ENCODE results near the gene DAB2IP.

The DAB2IP gene

DNA sequence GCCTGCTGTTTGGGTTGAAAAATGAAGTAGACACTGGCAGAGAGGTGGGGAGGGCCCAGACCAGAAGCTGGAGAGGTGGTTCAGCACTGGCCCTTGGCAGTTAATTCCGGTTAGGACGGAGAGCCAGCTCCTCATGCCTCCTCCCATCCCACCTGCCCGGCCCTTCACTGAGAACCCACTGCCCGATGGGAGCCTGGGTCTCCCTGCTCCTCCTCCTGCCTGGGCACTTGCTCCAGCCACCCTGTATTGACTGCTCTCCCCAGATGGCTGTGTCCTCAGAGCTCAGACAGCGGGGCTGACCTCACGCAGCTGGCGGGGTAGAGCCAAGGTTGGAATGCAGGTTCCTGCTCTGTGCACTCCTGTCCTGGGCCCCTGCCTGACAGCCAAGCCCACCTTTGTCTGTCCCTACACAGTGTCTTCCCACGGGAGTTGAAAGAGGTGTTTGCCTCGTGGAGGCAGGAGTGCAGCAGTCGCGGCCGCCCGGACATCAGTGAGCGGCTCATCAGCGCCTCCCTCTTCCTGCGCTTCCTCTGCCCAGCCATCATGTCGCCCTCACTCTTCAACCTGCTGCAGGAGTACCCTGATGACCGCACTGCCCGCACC, 114.7 kb downstream of the DAB2IP start:
- no peak for FAIRE-seq

DNA sequence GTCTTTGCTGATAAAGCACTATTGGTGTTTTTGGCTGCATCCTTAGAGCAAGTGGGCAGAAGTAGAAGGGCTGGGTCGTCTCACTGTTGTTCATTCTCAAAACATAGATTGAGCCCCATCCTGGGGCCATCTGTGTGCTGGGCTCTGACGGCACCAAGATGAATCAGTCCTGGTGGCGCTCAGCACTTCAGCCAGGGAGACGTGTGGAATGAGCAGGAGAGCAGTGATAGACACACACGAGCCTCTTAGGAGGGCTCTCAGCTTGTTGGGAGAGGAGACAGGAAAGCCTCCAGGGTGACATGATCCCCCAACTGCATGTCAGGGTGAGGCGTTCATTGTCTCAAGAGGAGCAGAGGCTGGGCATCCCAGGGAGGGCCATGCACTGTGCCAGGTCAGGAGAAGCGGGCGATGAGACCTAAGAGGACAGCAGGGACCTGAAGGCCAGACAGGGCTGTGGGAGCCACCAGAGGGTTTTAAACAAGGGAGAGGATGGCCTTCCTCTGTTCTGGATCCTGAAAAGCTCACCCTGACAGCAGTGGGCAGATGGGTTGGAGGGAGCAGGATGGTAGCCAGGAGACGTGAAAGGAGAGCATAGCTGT, 115.8 kb downstream of the DAB2IP start:
- FAIRE-seq = no peak

DNA sequence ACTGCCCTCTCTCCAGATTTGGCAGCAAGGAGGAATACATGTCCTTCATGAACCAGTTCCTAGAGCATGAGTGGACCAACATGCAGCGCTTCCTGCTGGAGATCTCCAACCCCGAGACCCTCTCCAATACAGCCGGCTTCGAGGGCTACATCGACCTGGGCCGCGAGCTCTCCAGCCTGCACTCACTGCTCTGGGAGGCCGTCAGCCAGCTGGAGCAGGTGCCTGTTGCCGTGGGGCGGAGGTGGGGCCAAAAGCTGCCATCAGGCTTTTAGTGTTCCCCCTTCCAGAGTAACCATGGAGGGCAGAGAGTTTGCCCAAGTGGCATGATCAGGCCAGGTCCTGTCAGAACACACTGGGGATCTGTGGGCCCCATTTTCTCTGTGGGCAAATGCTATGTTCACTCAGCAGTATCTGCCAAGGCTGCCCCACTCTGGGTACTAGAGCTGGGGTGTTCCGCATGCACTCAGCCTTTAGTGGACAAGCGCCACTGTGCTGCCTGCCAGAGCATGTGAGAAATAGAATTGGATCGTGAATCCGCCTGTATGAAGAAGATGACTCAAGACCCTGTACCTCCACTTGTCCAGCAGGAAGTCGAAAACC, 117.1 kb downstream of the DAB2IP start:
- FAIRE-seq = no peak

DNA sequence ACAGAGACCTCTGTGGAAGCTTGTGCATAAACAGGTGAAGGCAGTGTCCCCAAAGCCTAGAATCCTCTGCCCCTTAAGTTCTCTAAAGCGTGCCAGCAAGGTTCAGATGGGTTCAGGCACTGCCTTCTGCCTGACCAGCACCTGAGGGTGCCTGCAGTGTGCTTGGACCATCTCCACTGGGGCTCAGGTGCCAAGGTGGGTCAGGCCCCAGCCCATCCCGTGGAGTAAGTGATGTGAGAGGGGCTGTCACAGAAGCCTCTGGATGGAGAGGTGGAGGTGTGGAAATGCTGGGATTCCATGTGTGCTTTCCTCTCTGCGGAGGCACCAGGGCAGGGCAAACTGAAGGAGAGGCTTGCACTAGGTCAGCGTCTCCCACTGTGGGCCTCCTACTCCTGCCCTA, 118.5 kb downstream of the DAB2IP start:
- no peak for FAIRE-seq

DNA sequence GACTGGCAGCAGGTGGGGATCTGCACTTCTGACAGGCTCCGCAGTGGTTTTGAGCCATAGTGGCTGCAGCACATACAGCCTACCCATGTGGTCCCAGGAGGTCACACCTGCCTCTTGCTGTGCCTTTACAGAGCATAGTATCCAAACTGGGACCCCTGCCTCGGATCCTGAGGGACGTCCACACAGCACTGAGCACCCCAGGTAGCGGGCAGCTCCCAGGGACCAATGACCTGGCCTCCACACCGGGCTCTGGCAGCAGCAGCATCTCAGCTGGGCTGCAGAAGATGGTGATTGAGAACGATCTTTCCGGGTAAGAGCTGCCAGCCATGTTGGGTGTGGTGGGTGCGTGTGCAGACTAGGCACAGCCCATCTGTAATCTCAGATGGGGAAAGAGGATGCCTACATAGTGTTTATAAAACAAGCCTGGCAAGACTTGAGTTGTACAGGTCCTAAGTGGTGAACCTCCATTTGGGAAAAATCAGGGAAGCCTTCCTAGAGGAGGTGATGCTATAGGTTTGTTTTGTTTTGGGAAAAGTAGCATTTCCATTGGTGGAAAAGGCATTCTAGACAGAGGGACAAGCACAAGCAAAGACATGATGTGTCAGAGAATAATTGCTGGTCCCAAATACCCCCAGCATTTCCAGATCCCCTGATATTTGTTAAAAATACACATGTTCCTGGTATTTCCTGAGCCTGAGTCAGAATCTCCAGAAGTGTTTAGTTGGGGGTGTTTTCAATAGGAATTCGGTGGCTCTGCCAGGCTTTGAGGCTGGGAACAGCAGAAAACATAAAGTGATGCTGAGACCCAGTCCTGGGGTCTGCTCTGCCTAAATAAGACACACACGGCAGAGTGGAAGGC, 119.2 kb downstream of the DAB2IP start:
- no peak for FAIRE-seq

DNA sequence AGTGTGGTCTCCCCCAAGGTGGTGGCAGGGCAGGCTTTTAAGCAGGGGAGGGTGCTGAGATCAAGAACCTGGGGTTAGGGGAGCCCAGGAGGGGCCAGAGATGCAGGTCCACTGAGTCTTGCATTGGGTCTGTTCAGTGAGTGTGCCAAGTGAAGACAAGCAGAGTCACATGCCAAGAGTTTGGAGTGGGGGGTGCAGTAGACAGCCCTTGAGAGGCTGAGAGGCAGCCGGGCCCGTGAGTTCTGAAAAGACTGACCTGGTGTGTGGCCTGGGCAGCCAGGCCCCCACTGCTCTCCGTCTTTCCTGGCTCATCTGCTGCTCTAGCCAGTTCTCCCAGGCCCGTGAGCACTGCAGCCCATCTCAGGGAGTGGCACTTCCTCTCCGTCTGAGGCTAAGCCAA, 120.0 kb downstream of the DAB2IP start:
- FAIRE-seq = no peak

DNA sequence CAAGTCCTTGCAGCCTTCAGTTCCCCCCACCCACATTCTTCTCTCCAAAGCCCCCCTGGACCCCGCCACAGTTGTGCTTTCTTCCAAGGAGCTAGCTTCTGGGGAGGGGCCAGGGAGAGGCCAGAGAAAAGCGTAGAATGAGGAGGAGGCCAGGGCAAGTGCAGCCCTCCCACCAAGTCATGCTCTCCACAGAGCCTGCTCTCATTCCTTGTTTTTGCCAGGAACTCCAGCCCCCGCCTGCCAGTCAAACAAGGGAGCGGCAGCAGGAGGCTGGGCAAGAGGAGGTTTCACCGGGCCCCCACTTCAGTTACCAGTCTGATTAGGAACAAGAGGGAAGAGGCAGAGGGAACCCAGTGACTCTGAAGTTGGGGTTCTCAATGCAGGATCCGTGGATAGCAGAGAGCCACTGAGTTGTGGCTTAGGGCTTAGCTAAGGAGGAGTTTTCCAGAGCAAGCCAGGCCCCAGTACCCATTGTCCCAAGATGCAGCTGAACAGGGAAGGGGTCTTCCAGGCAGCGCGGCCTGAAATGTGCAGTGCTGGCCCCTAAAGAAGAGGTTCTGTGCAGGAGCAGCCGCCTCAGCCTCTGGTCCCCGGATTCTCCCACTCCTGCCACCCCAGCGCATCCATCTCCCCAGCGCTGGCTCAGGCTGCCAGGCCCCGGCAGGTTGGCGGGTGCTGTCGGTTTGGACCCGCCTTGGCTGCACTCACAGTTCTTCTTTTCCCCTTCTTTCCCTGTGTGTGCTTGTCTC, 120.6 kb downstream of the DAB2IP start:
- no peak for FAIRE-seq

DNA sequence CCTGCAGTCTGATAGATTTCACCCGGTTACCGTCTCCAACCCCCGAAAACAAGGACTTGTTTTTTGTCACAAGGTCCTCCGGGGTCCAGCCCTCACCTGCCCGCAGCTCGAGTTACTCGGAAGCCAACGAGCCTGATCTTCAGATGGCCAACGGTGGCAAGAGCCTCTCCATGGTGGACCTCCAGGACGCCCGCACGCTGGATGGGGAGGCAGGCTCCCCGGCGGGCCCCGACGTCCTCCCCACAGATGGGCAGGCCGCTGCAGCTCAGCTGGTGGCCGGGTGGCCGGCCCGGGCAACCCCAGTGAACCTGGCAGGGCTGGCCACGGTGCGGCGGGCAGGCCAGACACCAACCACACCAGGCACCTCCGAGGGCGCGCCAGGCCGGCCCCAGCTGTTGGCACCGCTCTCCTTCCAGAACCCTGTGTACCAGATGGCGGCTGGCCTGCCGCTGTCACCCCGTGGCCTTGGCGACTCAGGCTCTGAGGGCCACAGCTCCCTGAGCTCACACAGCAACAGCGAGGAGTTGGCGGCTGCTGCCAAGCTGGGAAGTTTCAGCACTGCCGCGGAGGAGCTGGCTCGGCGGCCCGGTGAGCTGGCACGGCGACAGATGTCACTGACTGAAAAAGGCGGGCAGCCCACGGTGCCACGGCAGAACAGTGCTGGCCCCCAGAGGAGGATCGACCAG, 121.3 kb downstream of the DAB2IP start:
- no peak for FAIRE-seq

DNA sequence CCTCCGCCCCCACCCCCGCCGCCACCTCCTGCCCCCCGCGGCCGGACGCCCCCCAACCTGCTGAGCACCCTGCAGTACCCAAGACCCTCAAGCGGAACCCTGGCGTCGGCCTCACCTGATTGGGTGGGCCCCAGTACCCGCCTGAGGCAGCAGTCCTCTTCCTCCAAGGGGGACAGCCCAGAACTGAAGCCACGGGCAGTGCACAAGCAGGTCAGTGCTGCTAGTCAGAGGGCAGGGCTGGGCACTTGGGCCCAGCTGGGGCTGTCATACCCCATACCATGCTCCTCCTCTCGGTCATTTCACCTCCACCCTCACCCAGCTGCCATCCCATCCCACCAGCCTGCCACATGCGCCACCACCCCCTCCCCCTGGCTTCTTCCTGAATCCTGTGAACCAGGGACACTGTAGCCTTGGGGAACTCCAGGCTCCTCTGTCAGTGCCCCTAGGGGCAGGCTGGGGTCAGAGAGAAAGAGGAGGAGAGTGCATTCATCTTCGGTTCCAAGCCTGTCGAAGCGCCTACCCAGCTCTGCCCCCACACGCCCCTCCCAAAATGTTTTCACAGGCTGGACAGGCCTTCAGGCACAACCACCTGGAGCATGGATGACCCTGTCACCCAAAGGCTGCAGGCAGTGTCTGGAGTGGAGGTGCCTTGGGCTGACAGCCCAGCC, 122.0 kb downstream of the DAB2IP start:
- FAIRE-seq = no peak

DNA sequence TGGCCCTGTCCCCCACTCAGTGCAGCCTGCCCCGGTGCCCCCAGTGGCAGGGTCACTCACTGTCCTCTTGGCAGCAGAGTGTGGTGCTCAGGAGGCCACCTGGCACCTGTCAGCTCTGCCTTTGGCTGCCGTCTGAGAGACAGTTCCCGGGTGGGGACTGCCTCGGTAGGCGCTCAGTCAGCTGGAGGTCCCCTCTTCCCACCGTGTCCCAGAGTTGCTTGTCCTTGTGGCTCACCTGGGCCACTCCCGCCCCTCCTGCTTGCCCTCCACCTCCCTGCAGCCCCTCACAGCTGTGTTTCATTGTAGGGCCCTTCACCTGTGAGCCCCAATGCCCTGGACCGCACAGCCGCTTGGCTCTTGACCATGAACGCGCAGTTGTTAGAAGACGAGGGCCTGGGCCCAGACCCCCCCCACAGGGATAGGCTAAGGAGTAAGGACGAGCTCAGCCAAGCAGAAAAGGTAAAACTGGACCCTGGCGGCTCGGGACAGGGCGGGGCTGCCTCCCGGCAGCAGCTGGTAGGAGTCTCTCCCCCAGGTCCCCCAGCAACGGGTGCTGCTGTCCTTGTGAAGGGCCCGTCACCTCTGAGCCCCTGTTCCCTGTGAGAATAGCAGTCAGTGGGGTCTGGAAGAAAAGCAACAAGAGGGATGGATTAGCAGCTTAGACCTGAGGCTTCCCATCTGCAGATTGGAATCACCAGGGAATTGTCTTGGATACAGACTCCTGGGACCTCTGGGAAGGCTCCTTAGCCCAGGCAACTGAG, 122.7 kb downstream of the DAB2IP start:
- FAIRE-seq = no peak

DNA sequence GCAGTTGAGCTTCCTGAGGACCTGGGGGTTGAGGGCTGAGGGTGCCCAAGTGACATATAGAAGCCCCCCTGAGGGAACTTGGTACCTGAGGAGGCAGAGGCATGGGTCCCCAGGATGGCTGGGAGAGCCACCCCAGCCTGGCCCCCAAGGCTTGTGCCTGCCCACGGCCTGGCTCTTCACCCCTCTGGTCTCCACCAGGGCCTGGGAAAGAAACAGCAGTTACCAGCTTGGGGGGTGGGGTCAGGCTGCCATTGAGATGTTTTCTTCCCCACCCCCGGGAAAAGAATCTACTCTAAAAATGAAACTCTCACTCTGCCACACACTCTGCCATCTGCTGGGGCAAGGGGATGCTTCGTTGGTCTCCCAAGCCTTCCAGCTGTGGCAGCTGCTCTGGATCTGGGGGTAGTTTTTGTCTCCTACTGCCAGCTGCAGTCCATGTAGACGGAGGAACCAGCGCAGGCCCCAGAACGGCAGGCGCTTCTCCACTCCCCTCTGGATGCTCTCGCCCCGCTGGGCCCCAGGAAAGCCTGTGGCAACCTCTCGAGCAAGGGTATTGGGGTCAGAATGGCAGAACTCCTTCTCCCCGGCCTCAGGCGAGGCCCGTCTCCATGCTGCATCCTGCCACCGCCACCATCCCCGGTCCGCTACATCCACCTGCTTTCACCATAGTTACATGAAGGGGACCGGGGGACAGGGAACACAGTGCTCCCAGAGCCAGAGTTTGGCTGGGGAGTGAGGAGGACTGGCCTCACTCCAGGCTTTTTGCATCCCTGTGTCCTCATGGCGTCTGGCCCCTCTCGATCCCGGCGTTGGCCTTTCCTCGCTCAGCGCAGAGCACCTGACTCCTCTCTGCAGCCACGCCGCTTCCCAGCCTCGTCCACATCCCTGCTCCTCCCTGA, 123.5 kb downstream of the DAB2IP start:
- no peak for FAIRE-seq

DNA sequence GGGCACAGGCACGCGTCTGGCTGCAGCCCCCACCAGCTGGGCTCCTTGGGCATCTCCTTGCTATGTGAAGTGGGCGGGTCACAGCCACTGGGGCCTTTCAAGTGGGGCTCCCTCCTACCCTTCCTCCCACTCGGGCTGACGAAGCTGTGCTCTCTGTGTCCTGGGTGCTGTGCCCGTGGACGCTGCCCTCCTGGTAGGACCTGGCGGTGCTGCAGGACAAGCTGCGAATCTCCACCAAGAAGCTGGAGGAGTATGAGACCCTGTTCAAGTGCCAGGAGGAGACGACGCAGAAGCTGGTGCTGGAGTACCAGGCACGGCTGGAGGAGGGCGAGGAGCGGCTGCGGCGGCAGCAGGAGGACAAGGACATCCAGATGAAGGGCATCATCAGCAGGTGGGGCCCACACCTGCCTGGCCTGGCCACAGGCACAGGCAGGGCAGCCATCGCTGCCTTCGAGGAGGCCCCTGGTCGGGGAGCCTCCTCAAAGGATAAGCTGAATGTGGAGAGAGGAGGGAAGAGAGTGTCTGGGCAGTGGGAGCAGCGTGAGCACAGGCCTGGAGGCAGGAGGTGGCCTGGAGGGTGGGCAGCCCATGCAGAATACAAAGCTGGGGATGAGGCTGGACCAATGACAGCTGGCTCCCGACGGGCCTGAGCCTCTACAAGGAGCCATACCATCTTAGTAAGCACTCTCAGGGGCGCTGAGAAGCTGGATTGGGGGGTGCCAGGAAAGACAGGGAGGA, 124.7 kb downstream of the DAB2IP start:
- no peak for FAIRE-seq

DNA sequence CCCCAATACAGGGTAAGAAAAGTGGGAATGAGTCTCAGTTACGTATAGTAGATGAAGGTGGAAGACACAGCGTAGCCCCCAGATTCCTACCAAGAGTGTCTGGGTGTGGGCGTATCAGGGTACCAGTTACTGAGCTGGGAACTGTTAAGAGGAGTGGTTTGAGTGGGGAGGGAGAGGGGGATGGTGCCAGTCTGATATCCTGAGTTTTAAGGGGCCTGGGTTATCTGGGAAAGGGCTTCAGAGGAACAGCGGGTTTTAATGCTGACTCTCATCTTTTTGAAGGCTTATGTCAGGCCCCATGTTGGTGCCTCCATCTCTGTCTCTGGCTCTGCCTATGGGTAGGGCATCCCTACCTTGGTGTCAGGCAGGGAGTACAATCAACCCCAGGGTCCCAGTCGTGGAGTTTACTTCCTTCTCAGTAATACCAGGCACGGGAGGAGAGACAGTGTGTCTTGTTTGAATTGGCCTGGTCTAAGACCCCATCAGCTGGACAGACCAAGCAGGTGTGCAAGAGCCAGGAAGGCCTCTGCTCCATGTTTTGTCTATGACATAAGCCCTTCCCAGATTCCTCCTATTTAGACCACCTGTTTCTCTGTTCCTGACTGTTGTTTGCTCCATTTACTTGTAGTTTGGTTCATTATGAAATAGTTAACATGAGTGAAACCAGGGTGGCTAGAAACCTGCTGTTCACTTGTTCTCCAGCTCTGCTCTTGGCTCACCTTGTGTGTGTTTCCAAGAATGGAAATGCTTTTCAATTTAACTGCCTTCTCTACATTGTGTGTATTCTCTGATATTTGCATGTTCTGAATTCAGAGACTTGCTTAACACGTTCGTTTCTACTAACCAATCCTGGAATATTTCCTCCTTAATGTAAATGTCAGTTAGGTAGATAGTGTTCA, 125.6 kb downstream of the DAB2IP start:
- no peak for FAIRE-seq

DNA sequence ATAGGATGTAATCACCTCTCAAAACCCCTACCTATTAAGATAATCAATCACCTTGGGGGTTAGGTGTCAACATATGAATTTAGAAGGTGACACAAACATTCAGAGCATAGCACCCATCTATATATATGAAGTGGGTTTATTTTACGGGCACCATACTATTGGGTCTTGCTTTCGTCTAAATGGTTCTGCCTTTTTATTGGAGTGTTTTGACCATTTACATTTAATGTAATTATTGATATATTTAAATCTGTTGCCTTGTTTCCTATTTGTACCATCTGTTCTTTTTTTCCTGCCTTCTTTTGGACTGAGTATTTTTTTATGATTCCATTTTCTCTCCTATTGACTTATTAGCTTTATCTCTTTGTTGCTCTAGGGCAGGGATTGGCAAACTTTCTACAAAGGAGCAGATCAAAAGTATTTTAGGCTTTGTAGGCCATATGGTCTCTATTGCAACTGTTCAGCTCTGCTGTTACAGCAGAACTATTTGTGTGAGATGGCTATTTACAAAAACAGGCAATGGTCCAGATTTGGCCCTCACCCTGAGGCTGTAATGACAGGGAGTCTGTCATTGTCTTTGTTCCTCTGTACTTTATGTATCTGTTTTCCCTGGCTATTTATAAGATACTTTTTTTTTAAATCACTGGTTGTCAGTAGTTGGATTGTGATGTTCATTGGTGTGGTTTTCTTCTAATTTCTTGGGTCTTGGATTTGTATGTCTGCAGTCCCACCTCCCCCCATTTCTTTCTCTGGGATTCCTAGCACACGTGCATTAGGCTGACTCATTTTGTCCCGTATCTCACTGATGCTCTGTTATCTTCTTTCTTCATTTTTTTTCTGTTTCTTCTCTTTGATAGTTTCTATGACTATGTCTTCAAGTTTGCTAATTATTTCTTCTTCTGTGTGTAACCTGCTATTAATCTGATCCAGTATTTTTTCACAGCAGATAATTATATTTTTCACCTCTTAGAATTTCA, 127.1 kb downstream of the DAB2IP start:
- no peak for FAIRE-seq

DNA sequence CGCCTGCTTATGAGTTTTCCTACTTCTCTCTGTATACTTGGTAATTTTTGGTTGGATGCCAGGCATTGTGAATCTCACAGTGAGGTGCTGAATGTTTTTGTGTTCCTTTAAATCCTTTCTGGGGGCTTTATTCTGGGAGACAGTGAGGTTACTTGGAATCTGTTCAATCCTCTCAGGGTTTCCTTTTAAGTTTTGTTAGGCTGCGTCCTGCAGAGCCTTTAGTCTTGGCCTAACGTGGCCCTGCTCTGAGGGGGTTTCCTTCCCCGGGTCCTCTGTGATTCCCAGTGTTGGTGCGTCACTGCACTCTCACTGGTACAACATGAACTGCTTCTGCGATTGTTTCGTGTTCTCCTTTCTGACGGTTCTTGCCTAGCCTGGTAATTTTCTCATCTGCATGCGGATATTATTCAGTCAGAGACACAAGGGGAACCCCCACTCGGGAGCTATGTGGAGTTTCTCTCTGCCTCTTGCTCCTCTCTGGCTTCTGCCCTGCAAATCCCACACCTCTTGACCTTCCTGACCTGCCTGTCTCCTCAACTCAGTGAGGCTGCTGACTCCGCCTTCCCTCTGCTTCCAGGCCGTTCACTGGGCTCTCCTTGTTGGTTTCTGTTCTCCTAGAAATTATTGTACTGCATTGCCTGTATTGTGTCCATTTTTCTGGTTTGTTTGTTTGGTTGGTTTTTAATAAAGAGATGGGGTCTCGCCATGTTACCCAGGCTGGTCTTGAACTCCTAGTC, 128.1 kb downstream of the DAB2IP start:
- FAIRE-seq = no peak
